Dermis blood vessel endothelial cell (primary cell): ENCODE measurements around the gene ETV3. TPM values are rescaled to one million over a fixed set of nuclear protein-coding genes. Genes with fewer than 3 reads are reported as not detected.
"Not testable (repeated sequence)": the region's sequence is repeated elsewhere in the genome, so short reads cannot be mapped to it uniquely, and the experiment has no call there.

Source experiments
- DNase-seq: peaks from one replicate; pipeline ENCODE4 v3.0.0; 2010
- total RNA-seq: library from RNA; depleted of rRNA; stranded (reverse); fragments of >200 nt; gene quantifications from 2 replicates; pipeline ENCODE4 v1.2.3, GENCODE V29; 2014

The ETV3 gene
- total RNA-seq, 1 donor from 2014 or later, result 17.2 TPM

GRCh38 chr1:157111396-157112165 lies 26.6 kb downstream of the ETV3 start:
- DNase-seq, result no peak

- no peak for DNase-seq
Observed at GRCh38 chr1:157110686-157111085, 27.5 kb downstream of the ETV3 start.

- DNase-seq, result no peak
Observed at GRCh38 chr1:157110003-157110402, 28.2 kb downstream of the ETV3 start.

GRCh38 chr1:157108448-157108847 lies 29.7 kb downstream of the ETV3 start:
- no peak for DNase-seq

GRCh38 chr1:157107702-157108101 lies 30.5 kb downstream of the ETV3 start:
- no peak for DNase-seq

- DNase-seq, result no peak
Observed at GRCh38 chr1:157106813-157107189, 31.4 kb downstream of the ETV3 start.

- peak; percentile 75 for DNase-seq
Observed at GRCh38 chr1:157105988-157106812, 32.0 kb downstream of the ETV3 start.

- no peak for DNase-seq
Observed at GRCh38 chr1:157105298-157105987, 32.8 kb downstream of the ETV3 start.

GRCh38 chr1:157104598-157105293 lies 33.4 kb downstream of the ETV3 start:
- DNase-seq, result no peak

- no peak for DNase-seq
Observed at GRCh38 chr1:157103268-157103667, 34.9 kb downstream of the ETV3 start.

- no peak for DNase-seq
Observed at GRCh38 chr1:157101149-157101548, 37.0 kb downstream of the ETV3 start.

- DNase-seq, result no peak
Observed at GRCh38 chr1:157099633-157100009, 38.6 kb downstream of the ETV3 start, which contains the start of gene ETV3L. Gene ETV3L (minus strand): TSS chr1:157099808. CDS start chr1:157099523, 285 bp downstream.

- not testable (repeated sequence) for DNase-seq
Observed at GRCh38 chr1:157098987-157099632, 39.1 kb downstream of the ETV3 start.

GRCh38 chr1:157098519-157098918 lies 39.7 kb downstream of the ETV3 start:
- DNase-seq, result no peak

- no peak for DNase-seq
Observed at GRCh38 chr1:157097692-157098091, 40.5 kb downstream of the ETV3 start.

- DNase-seq, result no peak
Observed at GRCh38 chr1:157096881-157097280, 41.3 kb downstream of the ETV3 start.

GRCh38 chr1:157095551-157095950 lies 42.6 kb downstream of the ETV3 start:
- DNase-seq, result no peak

- no peak for DNase-seq
Observed at GRCh38 chr1:157095091-157095490, 43.1 kb downstream of the ETV3 start.

GRCh38 chr1:157092831-157093230 lies 45.4 kb downstream of the ETV3 start:
- no peak for DNase-seq

- no peak for DNase-seq
Observed at GRCh38 chr1:157091668-157092273, 46.4 kb downstream of the ETV3 start.

GRCh38 chr1:157091186-157091585 lies 47.0 kb downstream of the ETV3 start:
- no peak for DNase-seq

- no peak for DNase-seq
Observed at GRCh38 chr1:157090771-157091170, 47.4 kb downstream of the ETV3 start.
